ENCODE measurements around the gene WASHC4. TPM values are rescaled to one million over a fixed set of nuclear protein-coding genes. Genes with fewer than 3 reads are reported as not detected.

WASHC4 gene
- total and polyA plus RNA-seq, 8 donors, result 6.1 to 128 (median 27.8) TPM

- Histone ChIP-seq H3K4me1 (peaks cover 4 to 13% (median 10%) of the 10 kb centered on the region in 4 donors), H3K4me3 (no peak overlapping the region), H3K9me3 (no peaks in the 10 kb centered on the region), H3K36me3 (peaks cover 48 to 97% (median 96%) of the 10 kb centered on the region in 4 donors), H3K27me3 (no peaks in the 10 kb centered on the region), H3K27ac (no peak overlapping the region)
- intact Hi-C loops (cut with DNase I; ENCODE audit: low total_unique reads), result no loop called here
- DNase-seq, result no peak
- no peak for TF ChIP-seq CTCF (IDR thresholded peaks at IDR 0.05)
- TF ChIP-seq EP300 (IDR thresholded peaks at IDR 0.05), result no peak
- 92 to 100% (median 96%) methylated on average over 3 to 4 of the region's 4 CpGs for WGBS, 5 donors
These were observed 92.9 kb downstream of the WASHC4 start for GRCh38 chr12:105200385-105200784.

- 68 to 85% (median 75%) methylated on average over 7 of the region's 7 CpGs for WGBS, 5 donors
- no peak overlapping the region for H3K27ac ChIP-seq
- peak in 1 of 2 donors; percentile 41 for DNase-seq
- peaks cover 53 to 99% (median 96%) of the 10 kb centered on the region in 4 donors for H3K36me3 ChIP-seq
- H3K4me3 ChIP-seq, result no peak overlapping the region
- TF ChIP-seq POLR2AphosphoS5 (IDR thresholded peaks at IDR 0.05) (no peak), CTCF (IDR thresholded peaks at IDR 0.05) (no peak), EP300 (IDR thresholded peaks at IDR 0.05) (no peak), POLR2A (IDR thresholded peaks at IDR 0.05) (no peak)
- H3K27me3 ChIP-seq, result no peaks in the 10 kb centered on the region
- H3K4me1 ChIP-seq, result peaks cover 4 to 14% (median 11%) of the 10 kb centered on the region in 4 donors
- intact Hi-C loops (cut with DNase I; ENCODE audit: low total_unique reads), result no loop called here
- no peaks in the 10 kb centered on the region for H3K9me3 ChIP-seq
These were observed 93.8 kb downstream of the WASHC4 start for GRCh38 chr12:105201299-105201698.

- TF ChIP-seq POLR2AphosphoS5 (IDR thresholded peaks at IDR 0.05) (no peak), POLR2A (IDR thresholded peaks at IDR 0.05) (no peak), EP300 (IDR thresholded peaks at IDR 0.05) (no peak), CTCF (IDR thresholded peaks at IDR 0.05) (no peak)
These were observed 94.7 kb downstream of the WASHC4 start for GRCh38 chr12:105202202-105202601.

GRCh38 chr12:105204127-105204526 is 96.6 kb downstream of the WASHC4 start:
- peaks cover 4 to 14% (median 11%) of the 10 kb centered on the region in 4 donors for H3K4me1 ChIP-seq
- peaks cover 53 to 99% (median 96%) of the 10 kb centered on the region in 4 donors for H3K36me3 ChIP-seq
- TF ChIP-seq POLR2AphosphoS5 (IDR thresholded peaks at IDR 0.05), result no peak
- no peak for TF ChIP-seq EP300 (IDR thresholded peaks at IDR 0.05)
- no peak for TF ChIP-seq CTCF (IDR thresholded peaks at IDR 0.05)
- no peak for TF ChIP-seq POLR2A (IDR thresholded peaks at IDR 0.05)
- H3K27ac ChIP-seq, result no peak overlapping the region
- intact Hi-C loops (cut with DNase I; ENCODE audit: low total_unique reads), result no loop called here
- H3K9me3 ChIP-seq, result no peaks in the 10 kb centered on the region
- DNase-seq, result no peak
- no peak overlapping the region for H3K4me3 ChIP-seq
- H3K27me3 ChIP-seq, result no peaks in the 10 kb centered on the region
- 92 to 97% (median 94%) methylated on average over 8 of the region's 8 CpGs for WGBS, 5 donors

More at GRCh38 chr12:105202202-105202601, 94.7 kb downstream of the WASHC4 start:
- Histone ChIP-seq H3K27ac (no peak overlapping the region), H3K4me1 (peaks cover 4 to 14% (median 11%) of the 10 kb centered on the region in 4 donors), H3K4me3 (no peak overlapping the region), H3K27me3 (no peaks in the 10 kb centered on the region), H3K9me3 (no peaks in the 10 kb centered on the region), H3K36me3 (peaks cover 53 to 99% (median 96%) of the 10 kb centered on the region in 4 donors)
- WGBS, 5 donors, result 90 to 95% (median 93%) methylated on average over 6 of the region's 6 CpGs
- intact Hi-C loops (cut with DNase I; ENCODE audit: low total_unique reads), result no loop called here
- DNase-seq, result no peak
